GM18511 (cell line): ENCODE data around the gene PODXL.
"Not testable (repeated sequence)": the region's sequence is repeated elsewhere in the genome, so short reads cannot be mapped to it uniquely, and the experiment has no call there.

Source experiments
- ATAC-seq: cut with Tn5 transposase; IDR thresholded peaks from one replicate; pipeline ENCODE4 v1.9.1; 2021; ENCODE audit warnings: mild to moderate bottlenecking, moderate library complexity; ENCODE audit not compliant: unreplicated experiment

PODXL gene

GRCh38 chr7:131511774-131512535 is 44.5 kb downstream of the PODXL start:
- ATAC-seq: no peak

GRCh38 chr7:131511071-131511470 is 45.4 kb downstream of the PODXL start:
- ATAC-seq: no peak

GRCh38 chr7:131509781-131510180 is 46.6 kb downstream of the PODXL start:
- ATAC-seq: no peak

- ATAC-seq: no peak
Observed at GRCh38 chr7:131508754-131509486, 47.5 kb downstream of the PODXL start.

GRCh38 chr7:131507592-131508331 is 48.7 kb downstream of the PODXL start:
- peak; percentile 84 for ATAC-seq

- no peak for ATAC-seq
Observed at GRCh38 chr7:131506597-131506996, 49.8 kb downstream of the PODXL start.

GRCh38 chr7:131505636-131506557 is 50.5 kb downstream of the PODXL start:
- ATAC-seq: no peak

- not testable (repeated sequence) for ATAC-seq
Observed at GRCh38 chr7:131505037-131505620, 51.3 kb downstream of the PODXL start.

- ATAC-seq: no peak
Observed at GRCh38 chr7:131504157-131504899, 52.1 kb downstream of the PODXL start.

GRCh38 chr7:131503639-131504038 is 52.8 kb downstream of the PODXL start:
- ATAC-seq: no peak

- no peak for ATAC-seq
Observed at GRCh38 chr7:131502810-131503508, 53.5 kb downstream of the PODXL start.

GRCh38 chr7:131501930-131502685 is 54.3 kb downstream of the PODXL start:
- ATAC-seq: peak; percentile 5

- peak; percentile 90 for ATAC-seq
Observed at GRCh38 chr7:131501422-131501821, 55.0 kb downstream of the PODXL start.

GRCh38 chr7:131500357-131500756 is 56.1 kb downstream of the PODXL start:
- no peak for ATAC-seq

GRCh38 chr7:131499801-131500200 is 56.6 kb downstream of the PODXL start:
- ATAC-seq: no peak

GRCh38 chr7:131498237-131498885 is 58.1 kb downstream of the PODXL start:
- ATAC-seq: no peak

- no peak for ATAC-seq
Observed at GRCh38 chr7:131497454-131497853, 59.0 kb downstream of the PODXL start.
